GM06990 (cell line): ENCODE measurements around the gene GSK3B.
A peak's percentile ranks its signal among the peaks of the same experiment; 100 is the strongest.

ENCODE experiments used
- DNase-seq: peaks from one replicate; pipeline ENCODE4 v3.0.0-alpha.2; 2011; ENCODE audit not compliant: insufficient read length; ENCODE audit errors: extremely low read depth
- H3K27me3 ChIP-seq: replicated peaks from 2 replicates; pipeline ENCODE4 v1.6.0; 2011; ENCODE audit warnings: low read length; ENCODE audit not compliant: control insufficient read depth, insufficient read depth
- H3K36me3 ChIP-seq: 2 replicates; pipeline ENCODE4 v1.5.1; 2011; ENCODE audit warnings: low read length; ENCODE audit not compliant: control insufficient read depth, insufficient read depth
- H3K4me3 ChIP-seq: replicated peaks from 2 replicates; pipeline ENCODE4 v1.5.1; 2011; ENCODE audit warnings: low read depth, mild to moderate bottlenecking, control low read depth, low read length
- CTCF ChIP-seq: IDR thresholded peaks from 2 replicates; pipeline ENCODE4 v1.5.1; 2011; ENCODE audit warnings: low read length, control low read depth, mild to moderate bottlenecking, inconsistent platforms; ENCODE audit not compliant: insufficient read depth, poor library complexity, severe bottlenecking

Gene GSK3B

DNA sequence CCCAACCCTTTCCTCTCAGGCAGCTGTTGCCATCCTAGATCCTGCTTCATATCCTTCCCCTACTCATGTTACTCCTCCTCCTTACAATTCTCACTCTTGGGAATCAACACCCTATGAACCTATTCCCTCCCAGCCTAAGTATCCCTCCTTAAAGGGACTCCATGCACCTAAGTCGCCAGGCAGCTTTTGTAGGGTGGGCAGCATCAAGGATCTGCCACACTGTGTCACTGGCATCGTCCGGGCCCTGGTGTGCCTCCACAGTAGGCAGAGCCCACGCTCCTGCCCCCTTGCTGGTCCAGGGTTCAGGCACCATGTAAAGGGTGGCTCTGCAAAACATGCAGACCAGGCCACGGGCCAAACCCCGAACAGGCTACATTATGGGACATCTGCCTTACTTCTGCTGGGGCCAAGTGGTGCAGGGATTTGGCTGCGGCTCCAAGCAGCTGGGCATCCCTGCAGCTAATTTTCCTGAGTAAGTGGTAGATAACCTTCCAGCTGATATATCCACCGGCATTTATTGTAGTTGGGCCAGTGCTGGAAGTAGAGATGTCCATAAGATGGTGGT is 53.4 kb downstream of the GSK3B start:
- DNase-seq: no peak
- H3K4me3 ChIP-seq: no peak overlapping the region
- TF ChIP-seq CTCF: no peak
- H3K27me3 ChIP-seq: no peaks in the 10 kb centered on the region
- no peaks in the 10 kb centered on the region; the same call in none of the 2 replicates for H3K36me3 ChIP-seq

GRCh38 chr3:120039642-120040610 is 54.3 kb downstream of the GSK3B start:
- TF ChIP-seq CTCF: peak; percentile 11
- no peaks in the 10 kb centered on the region; the same call in none of the 2 replicates for H3K36me3 ChIP-seq
- no peak for DNase-seq
- H3K27me3 ChIP-seq: no peaks in the 10 kb centered on the region
- H3K4me3 ChIP-seq: no peak overlapping the region

DNA sequence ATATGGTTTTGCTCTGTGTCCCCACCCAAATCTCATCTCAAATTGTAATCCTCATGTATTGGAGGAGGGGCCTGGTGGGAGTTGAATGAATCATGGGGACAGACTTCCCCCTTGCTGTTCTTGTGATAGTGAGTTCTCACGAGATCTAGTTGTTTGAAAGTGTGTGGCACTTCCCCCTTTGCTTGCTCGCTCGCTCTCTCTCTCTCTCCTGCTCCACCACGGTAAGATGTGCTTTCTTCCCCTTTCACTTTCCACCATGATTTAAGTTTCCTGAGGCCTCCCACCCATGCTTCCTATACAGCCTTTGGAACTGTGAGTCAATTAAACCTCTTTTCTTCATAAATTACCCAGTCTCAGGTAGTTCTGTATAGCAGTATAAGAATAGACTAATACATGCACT is 60.7 kb downstream of the GSK3B start:
- Histone ChIP-seq H3K36me3 (no peaks in the 10 kb centered on the region; the same call in none of the 2 replicates), H3K4me3 (no peak overlapping the region), H3K27me3 (no peaks in the 10 kb centered on the region)
- no peak for TF ChIP-seq CTCF
- DNase-seq: no peak

DNA sequence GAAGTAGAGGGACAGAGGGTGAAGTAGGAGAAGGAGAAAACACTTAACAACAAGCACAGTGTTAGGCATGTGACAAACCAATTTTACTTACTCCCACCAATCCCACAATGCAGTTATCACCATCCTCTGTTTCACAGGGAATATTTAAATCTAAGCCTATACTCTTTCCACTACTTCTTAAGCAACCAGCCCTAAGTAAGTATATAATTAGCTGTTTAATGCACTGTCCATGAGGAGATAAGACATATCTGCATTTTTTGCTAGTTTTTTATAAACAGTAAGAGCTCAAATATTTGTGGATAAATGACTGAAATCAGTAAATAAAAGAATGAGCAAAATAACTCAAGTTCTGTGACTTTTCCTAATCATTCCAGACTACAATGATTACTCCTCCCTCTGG is 62.7 kb downstream of the GSK3B start:
- Histone ChIP-seq H3K4me3 (no peak overlapping the region), H3K27me3 (no peaks in the 10 kb centered on the region), H3K36me3 (no peaks in the 10 kb centered on the region; the same call in 1 of the 2 replicates)
- TF ChIP-seq CTCF: no peak
- no peak for DNase-seq

DNA sequence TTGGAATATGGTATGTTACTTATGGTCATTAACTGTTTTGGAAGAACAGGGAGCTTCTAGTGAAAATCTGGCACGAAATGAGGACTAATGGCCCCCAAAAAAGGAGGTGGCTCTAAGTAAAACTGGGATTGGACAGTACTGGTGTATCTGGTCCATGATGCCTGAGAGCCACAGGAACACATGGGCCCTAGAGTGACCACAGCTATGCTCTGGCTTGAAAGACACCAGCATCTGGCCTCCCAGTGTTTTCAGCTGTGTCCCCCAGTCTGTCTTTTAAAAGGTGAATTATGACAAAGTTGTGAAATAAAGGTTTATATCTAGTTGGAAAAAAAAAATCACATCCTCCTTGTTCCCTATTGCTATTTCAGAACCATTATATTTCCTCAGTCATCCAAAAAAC is 64.5 kb downstream of the GSK3B start:
- Histone ChIP-seq H3K36me3 (peaks cover 1% of the 10 kb centered on the region), H3K4me3 (no peak overlapping the region), H3K27me3 (no peaks in the 10 kb centered on the region)
- no peak for DNase-seq
- TF ChIP-seq CTCF: no peak
